Gastroesophageal sphincter (tissue), 4 donors: ENCODE results near the gene OR4L1. TPM values are rescaled to one million over a fixed set of nuclear protein-coding genes. Genes with fewer than 3 reads are reported as not detected.

Source experiments
- ATAC-seq: fragments of 150-250 bp; one replicate; pipeline ENCODE4 v1.9.1; 2016; ENCODE audit warnings: mild to moderate bottlenecking, moderate library complexity
- H3K27ac ChIP-seq, 4 donors: fragments of 200-600 bp; sonication (generic) in 3 of 4; 1 replicate in 3 of 4; 2 replicates in 1 of 4; pipeline ENCODE4 v1.5.1; 2016 to 2019
- H3K27me3 ChIP-seq: fragments of 200-600 bp; sonication (generic); one replicate; pipeline ENCODE4 v1.5.1; 2019
- H3K36me3 ChIP-seq, 2 donors: fragments of 200-600 bp; sonication (generic); one replicate each; pipeline ENCODE4 v1.5.1; 2019; ENCODE audit warnings: control low read depth in 1 of 2
- H3K4me1 ChIP-seq, 3 donors: fragments of 200-600 bp; sonication (generic); 1 replicate in 2 of 3; 2 replicates in 1 of 3; pipeline ENCODE4 v1.5.1; 2016 to 2019; ENCODE audit warnings: control low read depth in 2 of 3
- H3K4me3 ChIP-seq, 2 donors: fragments of 200-600 bp; sonication (generic); one replicate each; pipeline ENCODE4 v1.5.1; 2019; ENCODE audit warnings: mild to moderate bottlenecking in 1 of 2, moderate library complexity in 1 of 2
- H3K9me3 ChIP-seq, 3 donors: fragments of 200-600 bp; sonication (generic); one replicate each; pipeline ENCODE4 v1.5.1; 2017 to 2019; ENCODE audit warnings: control low read depth in 2 of 3
- CTCF ChIP-seq, 4 experiments: fragments of 200-600 bp in 2 of 4; fragments of 450-650 bp in 2 of 4; sonication (generic) in 1 of 4; IDR thresholded peaks; one replicate each; pipeline ENCODE4 v1.5.1; 2017 to 2019; ENCODE audit warnings: antibody characterized with exemption in 4 of 4, mild to moderate bottlenecking in 2 of 4, moderate library complexity in 2 of 4
- EP300 ChIP-seq: sonication (generic); formaldehyde crosslinking; IDR thresholded peaks from one replicate; pipeline ENCODE4 v1.6.1; 2017; ENCODE audit warnings: antibody characterized with exemption, mild to moderate bottlenecking
- POLR2A ChIP-seq, 2 donors: fragments of 450-650 bp; IDR thresholded peaks; one replicate each; pipeline ENCODE4 v1.6.1; 2017; ENCODE audit warnings: antibody characterized with exemption in 2 of 2, mild to moderate bottlenecking in 2 of 2, moderate library complexity in 1 of 2
- POLR2AphosphoS5 ChIP-seq: sonication (generic); formaldehyde crosslinking; IDR thresholded peaks from one replicate; pipeline ENCODE4 v1.6.1; 2017; ENCODE audit warnings: antibody characterized with exemption
- WGBS, 2 donors: methylation state at CpG; one replicate each; pipeline ENCODE4 v1.1.5; 2018; ENCODE audit warnings: low coverage in 1 of 2; 5-methylcytosine and 5-hydroxymethylcytosine counted together
- total RNA-seq, 4 donors: library from RNA; depleted of rRNA; stranded (reverse); fragments of >200 nt; gene quantifications; one replicate each; pipeline ENCODE4 v1.1.0, GENCODE V29; 2016

OR4L1 gene, protein sequence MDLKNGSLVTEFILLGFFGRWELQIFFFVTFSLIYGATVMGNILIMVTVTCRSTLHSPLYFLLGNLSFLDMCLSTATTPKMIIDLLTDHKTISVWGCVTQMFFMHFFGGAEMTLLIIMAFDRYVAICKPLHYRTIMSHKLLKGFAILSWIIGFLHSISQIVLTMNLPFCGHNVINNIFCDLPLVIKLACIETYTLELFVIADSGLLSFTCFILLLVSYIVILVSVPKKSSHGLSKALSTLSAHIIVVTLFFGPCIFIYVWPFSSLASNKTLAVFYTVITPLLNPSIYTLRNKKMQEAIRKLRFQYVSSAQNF
- not detected for total RNA-seq

DNA sequence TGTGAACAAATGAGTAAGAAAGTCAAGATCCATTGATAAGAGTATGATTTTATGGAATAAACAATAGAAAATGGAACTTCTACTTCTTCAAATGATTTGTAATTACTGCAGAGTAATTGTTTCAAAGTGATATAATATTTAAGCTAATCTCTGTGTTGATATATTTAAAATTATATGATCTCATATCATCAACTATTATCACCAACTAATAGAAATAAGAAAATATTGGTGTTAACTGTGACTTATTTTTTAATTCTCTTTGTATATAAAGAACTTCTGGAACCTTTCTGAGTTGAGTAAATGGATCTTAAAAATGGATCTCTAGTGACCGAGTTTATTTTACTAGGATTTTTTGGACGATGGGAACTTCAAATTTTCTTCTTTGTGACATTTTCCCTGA is at the start of gene OR4L1:
Gene OR4L1, plus strand, starts transcription at position 301 of the 400 bp plus-strand sequence. Its CDS starts 0 bp downstream, at position 301.
- no peak within 1 kb of the TSS for H3K4me3 ChIP-seq
- H3K4me1 ChIP-seq: no peaks in the 10 kb centered on the region
- whole genome bisulfite sequencing, 2 donors: 56 to 69% methylated on average over 2 of the region's 2 CpGs
- H3K9me3 ChIP-seq: peaks cover 0 to 5% (median 0%) of the 10 kb centered on the region in 3 donors
- TF ChIP-seq POLR2AphosphoS5 (no peak), POLR2A (IDR thresholded peaks at IDR 0.05) (no peak), CTCF (IDR thresholded peaks at IDR 0.05) (no peak), EP300 (no peak)
- no peak within 1 kb of the TSS for H3K27ac ChIP-seq
- no peak for ATAC-seq
- no peaks in the 10 kb centered on the region for H3K27me3 ChIP-seq
- H3K36me3 ChIP-seq: no peaks in the 10 kb centered on the region

DNA sequence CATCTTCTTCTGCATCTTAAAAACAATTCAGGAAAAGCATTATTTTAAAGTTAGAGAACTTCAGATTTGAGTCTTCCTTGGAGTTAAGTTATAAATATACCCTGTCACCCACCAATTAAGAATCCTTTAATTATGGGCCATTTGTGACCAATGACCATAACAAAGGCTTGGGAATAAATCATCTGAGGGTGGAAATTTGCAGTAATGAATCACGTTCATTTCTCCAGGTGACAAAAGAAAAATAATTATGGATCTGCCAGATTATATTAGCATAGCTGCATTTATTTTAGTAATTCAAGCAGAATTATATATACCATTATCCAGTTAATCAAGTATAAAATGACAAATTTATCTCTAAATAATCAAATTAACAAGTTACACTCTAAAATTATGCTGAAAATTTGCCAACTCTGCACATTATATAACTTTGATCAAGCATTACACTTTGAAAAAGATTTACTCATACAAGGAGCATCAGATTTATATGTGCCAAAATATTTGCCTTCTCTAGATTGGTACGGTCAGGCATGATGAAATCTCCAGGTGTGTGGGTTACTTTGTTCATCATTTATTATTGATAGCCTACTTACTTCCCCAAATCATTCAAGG is 40.5 kb upstream of the OR4L1 start, which contains the start of gene OR4K14:
Gene OR4K14, minus strand, starts transcription at position 51 of the 609 bp plus-strand sequence. CDS start 4,114 bp downstream, outside the sequence.
- TF ChIP-seq POLR2A (IDR thresholded peaks at IDR 0.05) (no peak), EP300 (no peak), CTCF (IDR thresholded peaks at IDR 0.05) (no peak), POLR2AphosphoS5 (no peak)
- 56 to 81% methylated on average over 2 of the region's 2 CpGs for WGBS, 2 donors
- no peak for ATAC-seq
- no peak within 1 kb of the TSS for H3K27ac ChIP-seq
- no peaks in the 10 kb centered on the region for H3K36me3 ChIP-seq
- H3K4me1 ChIP-seq: no peaks in the 10 kb centered on the region
- H3K27me3 ChIP-seq: no peaks in the 10 kb centered on the region
- H3K9me3 ChIP-seq: peaks cover 0 to 5% (median 0%) of the 10 kb centered on the region in 3 donors
- no peak within 1 kb of the TSS for H3K4me3 ChIP-seq

GRCh38 chr14:20031058-20031457 is 28.8 kb upstream of the OR4L1 start:
- 50 to 65% methylated on average over 4 to 6 of the region's 6 CpGs for WGBS, 2 donors
- Histone ChIP-seq H3K4me1 (no peaks in the 10 kb centered on the region), H3K36me3 (no peaks in the 10 kb centered on the region), H3K9me3 (peaks cover 0 to 4% (median 0%) of the 10 kb centered on the region in 3 donors), H3K27me3 (no peaks in the 10 kb centered on the region), H3K4me3 (no peak overlapping the region), H3K27ac (no peak overlapping the region)
- ATAC-seq: no peak
- TF ChIP-seq POLR2A (IDR thresholded peaks at IDR 0.05): no peak
- TF ChIP-seq EP300: no peak
- no peak for TF ChIP-seq CTCF (IDR thresholded peaks at IDR 0.05)
- TF ChIP-seq POLR2AphosphoS5: no peak

GRCh38 chr14:20035449-20035848 is 24.4 kb upstream of the OR4L1 start:
- Histone ChIP-seq H3K27ac (no peak overlapping the region), H3K4me3 (no peak overlapping the region), H3K27me3 (no peaks in the 10 kb centered on the region), H3K9me3 (no peaks in the 10 kb centered on the region), H3K36me3 (no peaks in the 10 kb centered on the region), H3K4me1 (no peaks in the 10 kb centered on the region)
- ATAC-seq: no peak
- TF ChIP-seq EP300 (no peak), POLR2A (IDR thresholded peaks at IDR 0.05) (no peak), POLR2AphosphoS5 (no peak), CTCF (IDR thresholded peaks at IDR 0.05) (no peak)
- 52 to 69% methylated on average over 3 of the region's 3 CpGs for WGBS, 2 donors
